HG03064 (cell line): Measurements from ENCODE around the gene CD46.
A peak's percentile ranks its signal among the peaks of the same experiment; 100 is the strongest.

Source experiments
- ATAC-seq: cut with Tn5 transposase; IDR thresholded peaks from one replicate; pipeline ENCODE4 v1.9.1; 2021; ENCODE audit warnings: low read depth; ENCODE audit not compliant: unreplicated experiment

The CD46 gene

DNA sequence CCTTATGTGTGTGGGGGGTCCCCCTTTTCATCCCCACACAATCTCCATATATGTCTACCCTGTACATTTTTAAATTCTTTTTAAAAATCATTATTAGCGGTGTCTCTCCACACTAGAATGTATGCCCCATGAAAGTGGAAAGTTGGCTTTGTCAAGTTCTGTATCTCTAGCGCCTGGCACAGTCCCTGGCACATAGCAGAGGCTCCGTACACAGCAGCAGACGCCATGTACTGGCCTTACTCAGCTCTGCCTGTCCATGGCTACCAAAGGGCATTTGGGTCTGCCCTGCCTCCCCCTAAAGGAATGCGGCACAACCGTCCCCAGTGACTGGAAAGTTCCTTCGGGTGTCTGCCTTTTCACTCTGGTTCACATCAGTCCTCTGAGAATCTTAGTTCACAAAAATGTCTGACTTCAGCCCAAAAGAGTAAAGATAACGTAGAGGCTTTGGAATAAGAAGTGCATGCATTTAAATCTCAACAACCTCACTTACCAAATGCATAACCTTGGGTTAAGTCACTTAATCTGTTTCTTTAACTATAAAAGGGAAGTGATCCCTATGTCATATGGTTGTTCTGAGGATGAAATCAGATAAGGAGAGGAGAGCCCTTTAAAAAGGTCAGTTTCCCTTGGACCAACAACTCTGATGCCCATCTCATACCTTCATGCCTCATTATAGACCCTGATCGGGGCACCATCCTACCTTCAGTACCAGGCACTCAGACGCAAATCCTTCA lies 61.1 kb downstream of the CD46 start:
- ATAC-seq, result no peak

DNA sequence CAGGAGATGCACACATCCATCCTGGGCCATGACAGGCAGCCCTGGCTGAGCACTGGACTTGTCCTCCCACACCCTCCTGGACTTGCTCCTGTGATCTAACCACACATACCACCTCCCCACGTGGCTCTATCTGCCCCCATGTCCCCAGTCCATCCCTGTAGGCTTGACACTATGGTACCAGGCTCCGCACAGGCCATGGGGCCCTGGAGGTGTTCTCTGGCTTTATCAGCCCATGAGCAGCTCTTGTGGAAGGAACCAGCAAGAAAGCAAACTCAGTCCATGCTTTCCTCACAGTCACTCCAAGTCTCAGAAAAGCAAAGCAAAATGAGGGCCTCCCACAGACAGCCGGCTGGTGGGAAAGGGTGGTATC lies 61.6 kb downstream of the CD46 start:
- ATAC-seq, result no peak

GRCh38 chr1:207813946-207814345 lies 62.1 kb downstream of the CD46 start:
- no peak for ATAC-seq

GRCh38 chr1:207814469-207814868 lies 62.6 kb downstream of the CD46 start:
- no peak for ATAC-seq

DNA sequence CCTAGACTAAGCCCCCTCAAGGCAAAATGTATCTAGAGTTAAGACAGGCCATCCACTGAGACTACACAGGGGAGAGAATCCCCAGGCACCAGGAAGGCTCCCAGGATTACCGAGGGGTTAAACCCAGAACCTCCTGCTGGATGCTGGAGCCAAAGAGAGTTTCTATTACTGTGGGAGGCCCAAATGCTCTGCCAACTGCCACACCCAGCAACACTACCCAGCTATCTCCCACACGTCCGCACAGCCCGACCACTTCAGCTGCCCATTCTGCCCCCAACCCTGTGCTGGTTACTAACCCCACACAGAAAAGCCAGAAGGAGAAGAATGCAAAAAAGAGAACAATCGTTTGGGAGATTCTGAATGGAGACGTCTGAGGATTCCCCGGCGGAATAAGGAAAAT lies 63.6 kb downstream of the CD46 start:
- ATAC-seq, result no peak

- ATAC-seq, result no peak
These were observed 64.0 kb downstream of the CD46 start for GRCh38 chr1:207815913-207816291.

DNA sequence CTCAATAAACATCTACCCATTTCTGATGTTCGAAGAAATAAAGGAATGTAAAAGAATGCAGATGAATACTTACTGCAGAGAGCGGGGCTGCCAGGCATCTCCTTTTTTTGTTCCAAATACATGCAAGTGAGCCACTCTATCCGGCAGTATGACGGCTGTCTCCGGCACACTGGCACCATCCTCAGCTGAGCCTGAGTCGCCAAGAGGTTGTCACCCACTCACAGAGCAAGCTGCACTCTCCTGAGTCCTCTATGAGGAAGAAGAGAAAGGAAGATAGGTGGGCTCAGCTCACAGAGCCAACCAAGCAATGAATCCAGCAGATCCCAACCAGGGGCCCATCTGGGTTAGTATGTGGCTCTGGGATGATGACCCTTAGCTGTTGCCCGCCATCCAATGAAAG lies 65.3 kb downstream of the CD46 start:
- ATAC-seq, result no peak

DNA sequence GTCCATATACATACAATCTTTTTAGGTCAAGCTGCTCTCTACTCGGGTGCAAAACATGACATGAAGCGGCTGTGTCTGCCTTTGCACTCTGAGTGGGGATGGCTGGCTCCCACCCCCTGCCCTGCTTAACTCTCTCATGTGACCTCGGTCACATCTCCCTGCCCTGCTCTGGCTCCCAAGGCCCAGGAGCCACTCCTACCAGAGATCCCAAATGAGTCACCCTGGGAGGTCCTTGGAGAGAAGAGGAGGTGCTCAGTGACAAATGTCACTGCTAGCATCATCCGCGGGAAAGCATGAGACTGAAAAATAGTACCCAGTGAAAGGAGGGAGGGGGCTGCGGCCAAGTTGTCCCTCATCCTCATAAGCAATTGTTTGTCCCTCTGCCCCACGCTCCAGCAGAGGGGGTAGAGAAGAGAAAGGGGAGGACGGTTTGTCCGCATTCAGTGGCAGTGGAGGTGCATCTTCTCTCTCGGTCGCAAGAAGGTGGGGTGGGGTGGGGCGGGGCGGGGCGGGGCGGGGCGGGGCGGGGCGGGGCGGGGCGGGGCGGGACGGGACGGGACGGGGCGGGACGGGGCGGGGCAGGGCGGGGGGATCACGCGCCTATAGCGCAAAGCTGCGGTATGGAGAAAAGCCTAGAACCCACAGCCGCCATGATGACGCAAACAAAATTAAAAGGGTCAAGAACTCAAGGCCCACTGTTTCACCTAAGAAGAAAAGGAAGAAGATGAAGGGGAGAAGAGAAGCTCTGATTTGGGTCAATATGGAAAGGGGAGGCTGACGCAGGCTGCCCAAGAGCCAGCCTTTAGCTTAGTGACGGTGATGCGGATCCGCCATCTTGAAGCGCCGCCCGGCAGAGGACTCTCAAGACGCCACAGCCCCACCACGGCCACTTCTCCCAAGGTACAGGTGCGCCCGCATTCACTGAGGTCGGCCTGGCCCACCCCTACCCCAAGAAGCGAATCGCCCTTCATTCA lies 66.2 kb downstream of the CD46 start:
- no peak for ATAC-seq

GRCh38 chr1:207818971-207819451 lies 67.2 kb downstream of the CD46 start:
- ATAC-seq, result no peak

GRCh38 chr1:207820568-207821463 lies 69.0 kb downstream of the CD46 start:
- ATAC-seq, result no peak

DNA sequence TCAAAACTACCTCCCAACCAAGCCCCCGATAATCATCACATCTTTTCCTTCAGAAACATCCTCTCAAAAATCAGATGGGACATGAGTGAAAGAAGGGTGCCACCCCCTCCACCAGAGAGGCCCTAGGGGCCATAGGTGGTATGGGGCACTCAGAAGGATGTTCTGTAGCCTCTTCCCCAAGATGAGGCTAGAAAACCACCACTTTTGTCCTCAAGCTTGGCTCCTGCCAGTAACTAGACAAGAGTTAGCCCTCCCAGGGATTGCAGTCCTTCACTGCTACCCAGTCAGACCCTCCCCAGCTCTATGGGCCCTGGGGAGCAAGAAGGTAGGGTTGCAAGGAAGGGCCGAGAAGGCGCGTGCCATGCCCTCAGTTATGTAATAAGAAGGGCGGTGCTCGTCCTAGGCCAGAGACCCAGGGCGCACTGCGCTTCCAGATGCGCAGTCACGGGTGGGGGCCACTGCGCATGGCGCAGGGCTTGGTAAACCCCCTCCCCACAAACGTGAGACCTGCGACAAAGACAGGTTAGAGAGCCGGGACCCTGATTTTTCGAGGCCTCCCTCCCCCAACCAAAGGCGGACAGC lies 69.7 kb downstream of the CD46 start:
- ATAC-seq, result no peak

GRCh38 chr1:207822124-207822601 lies 70.3 kb downstream of the CD46 start:
- peak; percentile 28 for ATAC-seq

DNA sequence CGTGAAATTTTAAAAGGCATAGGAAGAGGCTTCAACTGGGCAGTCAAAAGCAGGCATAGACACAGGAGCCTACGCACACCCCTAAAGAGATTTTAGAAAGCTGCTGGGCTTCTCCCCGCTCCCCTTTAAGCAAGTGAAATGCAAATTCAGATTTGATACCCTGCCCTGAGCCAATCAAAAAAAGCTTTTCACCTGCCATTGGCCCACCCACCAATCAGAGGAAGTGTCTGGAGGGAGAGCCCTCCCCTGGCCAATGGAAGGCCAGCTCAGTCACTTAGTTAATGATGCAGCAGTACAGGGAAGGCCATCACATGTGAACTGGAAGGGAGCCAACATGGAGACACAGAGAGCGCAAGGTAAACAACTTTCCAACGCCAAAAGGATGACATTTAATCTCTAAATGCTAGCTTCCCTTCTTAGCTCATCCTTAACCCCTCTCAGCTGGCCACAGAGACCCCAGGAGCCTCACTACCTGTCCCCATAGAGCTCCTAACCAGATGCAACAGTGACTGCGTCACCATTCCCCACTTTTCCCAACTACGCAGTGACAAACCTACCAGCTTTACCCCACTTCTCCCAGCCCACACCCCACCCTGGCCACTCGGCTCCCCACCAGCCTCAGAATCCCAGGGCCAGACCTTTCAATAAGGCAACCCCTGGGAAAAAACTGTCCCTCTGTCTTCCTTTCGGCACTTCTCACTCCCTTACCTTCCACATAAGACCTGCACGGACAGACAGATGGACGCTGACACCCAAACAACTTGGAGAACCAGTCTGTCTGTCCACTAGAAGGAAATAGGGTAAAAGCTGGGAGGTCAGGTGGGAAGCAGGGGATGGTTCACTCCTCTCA lies 71.0 kb downstream of the CD46 start:
- ATAC-seq, result peak; percentile 61

- no peak for ATAC-seq
These were observed 71.7 kb downstream of the CD46 start for GRCh38 chr1:207823531-207823879.

DNA sequence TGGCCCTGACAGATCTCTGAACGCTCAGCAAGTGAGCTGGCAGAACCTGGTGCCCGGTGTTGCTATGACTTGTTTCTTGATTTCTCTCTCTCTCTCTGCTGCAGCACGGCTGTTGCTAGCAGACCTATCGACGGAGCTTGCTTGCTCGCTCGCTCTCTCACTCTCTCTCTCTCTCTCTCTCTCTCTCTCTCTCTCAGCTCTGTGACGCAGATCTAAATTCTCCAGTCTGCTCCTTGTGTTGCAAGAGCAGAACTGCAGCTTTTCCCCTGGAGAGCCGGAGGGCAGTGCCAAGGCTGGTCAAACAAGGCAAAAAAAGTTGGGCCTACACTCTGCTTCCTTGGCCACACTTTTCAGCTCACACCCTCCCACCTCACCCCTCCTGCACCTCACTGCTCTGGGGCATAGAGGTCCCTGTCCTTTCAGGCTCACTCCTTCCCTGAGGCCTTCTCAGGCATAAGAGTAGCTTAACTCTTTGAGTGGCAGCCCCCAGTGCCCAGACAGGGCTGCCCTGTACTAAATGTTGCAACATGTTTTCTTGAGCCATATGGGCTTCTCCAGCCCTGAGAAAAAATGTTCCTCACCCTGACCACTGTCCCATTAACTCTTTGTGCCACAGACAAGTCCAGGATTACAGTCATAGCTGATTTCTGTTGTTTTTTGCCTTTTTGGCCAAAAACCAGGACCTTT lies 72.2 kb downstream of the CD46 start:
- ATAC-seq, result peak; percentile 17

DNA sequence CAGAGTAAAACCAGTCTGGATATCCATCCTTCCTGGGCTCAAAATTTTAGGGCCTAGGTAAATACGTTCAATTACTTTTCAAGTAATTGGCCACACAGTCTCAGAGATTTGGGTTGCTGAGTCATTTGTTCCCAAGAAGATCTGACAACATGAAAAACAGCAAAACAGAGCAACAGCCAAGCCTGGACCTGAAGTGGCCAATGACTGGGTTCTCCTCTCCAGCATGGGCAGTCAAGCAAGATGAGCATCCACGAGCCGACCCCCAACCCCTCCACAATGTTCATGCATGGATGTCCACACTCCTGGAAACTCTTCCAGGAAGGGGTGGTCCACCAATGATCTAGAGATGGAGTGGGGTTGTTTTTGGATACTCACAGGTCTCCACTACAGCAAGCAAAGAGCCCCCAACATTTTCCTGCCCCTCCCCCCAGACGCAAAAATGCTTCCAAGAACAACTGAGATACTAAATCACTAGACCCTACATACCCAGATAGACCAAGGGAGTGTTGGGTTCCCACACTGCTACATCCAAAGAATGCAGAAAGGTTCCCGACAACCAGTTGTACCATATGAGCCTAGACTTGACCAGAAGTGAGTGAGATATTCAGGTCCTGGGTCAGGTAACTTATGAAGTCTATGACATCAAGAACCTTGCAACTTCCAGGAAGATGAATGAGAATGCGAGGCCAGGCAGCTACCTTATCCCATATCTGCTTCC lies 73.0 kb downstream of the CD46 start:
- no peak for ATAC-seq

DNA sequence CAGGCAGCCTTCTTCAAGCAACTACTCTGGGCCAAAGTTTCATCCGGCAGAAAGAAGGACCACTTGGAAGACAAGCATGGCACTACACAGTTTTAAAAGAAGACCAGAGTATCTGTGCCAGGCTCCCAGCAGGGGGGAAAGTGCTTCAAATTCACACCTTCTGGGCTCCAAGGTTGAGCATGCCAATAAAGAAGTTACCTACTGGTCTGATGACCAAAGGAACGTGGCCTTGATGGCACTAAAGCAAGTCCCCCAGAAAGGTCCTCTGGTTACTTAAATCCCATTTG lies 73.5 kb downstream of the CD46 start:
- no peak for ATAC-seq
